Stimulated activated memory B cell treated with anti-CD40 and anti-IgM and Interleukin-4, amounts not matched to agents 10 μg/mL and 1 μg/mL and 100 μg/mL, for 72 hours (primary cell): ENCODE results near the gene ZNF552.
A peak's percentile ranks its signal among the peaks of the same experiment; 100 is the strongest.
"Not testable (repeated sequence)": the region's sequence is repeated elsewhere in the genome, so short reads cannot be mapped to it uniquely, and the experiment has no call there.

Experiments used
- ATAC-seq: fragments of 150-1000 bp; cut with Tn5 transposase; 2 replicates; pipeline ENCODE4 v1.10.0; 2021
- H3K27ac Mint-ChIP-seq: one replicate; pipeline ENCODE4 v1.8.0; 2022; ENCODE audit warnings: mild to moderate bottlenecking, mixed read lengths
- H3K27me3 Mint-ChIP-seq: one replicate; pipeline ENCODE4 v1.8.0; 2022; ENCODE audit warnings: mixed read lengths
- H3K36me3 Mint-ChIP-seq: one replicate; pipeline ENCODE4 v1.8.0; 2022; ENCODE audit warnings: mixed read lengths
- H3K4me1 Mint-ChIP-seq: one replicate; pipeline ENCODE4 v1.8.0; 2022; ENCODE audit warnings: mixed read lengths
- H3K4me3 Mint-ChIP-seq: one replicate; pipeline ENCODE4 v1.8.0; 2022; ENCODE audit warnings: mild to moderate bottlenecking, moderate library complexity, mixed read lengths
- H3K9me3 Mint-ChIP-seq: one replicate; pipeline ENCODE4 v1.8.0; 2022; ENCODE audit warnings: mixed read lengths

Gene ZNF552

GRCh38 chr19:57807541-57807940, 7.2 kb downstream of the ZNF552 start:
- no peak for ATAC-seq
- Mint-ChIP-seq H3K9me3 (no peaks in the 10 kb centered on the region), H3K4me1 (peaks cover 43% of the 10 kb centered on the region), H3K36me3 (peaks cover 51% of the 10 kb centered on the region), H3K27ac (no peak overlapping the region), H3K27me3 (no peaks in the 10 kb centered on the region), H3K4me3 (no peak overlapping the region)

DNA sequence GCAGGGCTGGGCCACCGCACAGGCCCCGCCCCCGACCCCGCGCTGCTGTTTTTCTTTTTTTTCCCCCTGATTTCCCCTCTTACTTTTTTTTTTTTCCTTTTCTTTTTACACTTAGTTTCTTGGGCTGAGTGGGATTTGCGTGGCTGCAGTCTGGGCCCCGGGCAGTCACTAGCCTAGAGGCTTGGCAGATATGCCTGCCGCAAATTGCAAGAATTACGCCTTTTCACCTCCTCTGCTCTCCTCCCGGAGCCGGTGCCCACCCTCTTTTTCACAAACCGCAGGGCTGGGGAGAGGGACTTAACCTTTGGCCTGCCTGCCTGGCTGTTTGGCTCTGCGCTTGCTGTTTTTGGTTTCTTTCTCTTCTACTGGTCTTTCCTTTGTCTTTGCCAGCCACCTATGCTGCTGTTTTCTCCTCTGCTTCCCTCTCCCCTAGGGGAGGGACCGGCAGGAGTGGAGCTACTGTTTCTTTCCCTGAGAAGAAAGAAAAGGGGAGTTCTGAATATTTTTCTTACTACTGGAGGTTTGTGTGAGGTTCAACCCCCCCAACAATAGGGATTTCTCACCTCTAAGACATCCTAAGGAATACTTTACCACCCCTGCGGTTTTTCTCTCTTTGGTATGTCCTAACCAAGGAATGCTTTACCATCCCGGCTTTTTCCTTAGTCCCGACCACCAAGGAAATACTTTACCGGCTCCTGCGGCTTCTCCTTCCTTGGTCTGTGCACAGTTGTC, 11.0 kb downstream of the ZNF552 start:
- no peak for ATAC-seq
- H3K27me3 Mint-ChIP-seq: no peaks in the 10 kb centered on the region
- peak overlapping the region; percentile 69 for H3K4me3 Mint-ChIP-seq
- peaks cover 42% of the 10 kb centered on the region for H3K4me1 Mint-ChIP-seq
- no peaks in the 10 kb centered on the region for H3K9me3 Mint-ChIP-seq
- peak overlapping the region; percentile 76 for H3K27ac Mint-ChIP-seq
- H3K36me3 Mint-ChIP-seq: peaks cover 35% of the 10 kb centered on the region

- Mint-ChIP-seq H3K36me3 (peaks cover 30% of the 10 kb centered on the region), H3K27ac (peak overlapping the region; percentile 76)
These were observed 11.5 kb downstream of the ZNF552 start for GRCh38 chr19:57803265-57803593.

DNA sequence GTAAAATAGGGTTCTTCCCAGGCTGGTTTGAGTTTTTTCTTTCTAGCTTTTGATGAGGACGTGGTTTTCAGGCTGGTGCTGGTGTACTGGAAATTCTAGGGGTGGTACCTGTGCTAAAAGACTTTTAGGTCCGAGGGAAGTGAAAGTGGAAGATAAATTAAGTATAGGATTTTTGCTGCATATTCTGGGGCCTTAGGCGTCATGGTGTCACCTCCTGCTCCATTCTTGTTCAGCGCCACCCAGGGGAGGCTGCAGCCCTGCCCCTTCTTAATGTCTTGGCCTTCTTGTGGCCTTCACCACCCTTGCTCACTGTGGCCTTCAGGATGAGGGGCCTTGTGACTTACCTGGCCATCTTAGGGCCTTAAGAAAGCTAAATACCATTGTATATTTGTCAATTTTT, 12.4 kb downstream of the ZNF552 start:
- H3K27ac Mint-ChIP-seq: peak overlapping the region; percentile 89
- H3K4me3 Mint-ChIP-seq: peak overlapping the region; percentile 38
- peaks cover 25% of the 10 kb centered on the region for H3K36me3 Mint-ChIP-seq
- no peaks in the 10 kb centered on the region for H3K27me3 Mint-ChIP-seq
- H3K4me1 Mint-ChIP-seq: peaks cover 44% of the 10 kb centered on the region
- H3K9me3 Mint-ChIP-seq: no peaks in the 10 kb centered on the region
- peak; percentile 85 for ATAC-seq

More at GRCh38 chr19:57803265-57803593, 11.5 kb downstream of the ZNF552 start:
- H3K4me3 Mint-ChIP-seq: peak overlapping the region; percentile 69
- no peaks in the 10 kb centered on the region for H3K9me3 Mint-ChIP-seq
- ATAC-seq: no peak
- H3K27me3 Mint-ChIP-seq: no peaks in the 10 kb centered on the region
- peaks cover 44% of the 10 kb centered on the region for H3K4me1 Mint-ChIP-seq

DNA sequence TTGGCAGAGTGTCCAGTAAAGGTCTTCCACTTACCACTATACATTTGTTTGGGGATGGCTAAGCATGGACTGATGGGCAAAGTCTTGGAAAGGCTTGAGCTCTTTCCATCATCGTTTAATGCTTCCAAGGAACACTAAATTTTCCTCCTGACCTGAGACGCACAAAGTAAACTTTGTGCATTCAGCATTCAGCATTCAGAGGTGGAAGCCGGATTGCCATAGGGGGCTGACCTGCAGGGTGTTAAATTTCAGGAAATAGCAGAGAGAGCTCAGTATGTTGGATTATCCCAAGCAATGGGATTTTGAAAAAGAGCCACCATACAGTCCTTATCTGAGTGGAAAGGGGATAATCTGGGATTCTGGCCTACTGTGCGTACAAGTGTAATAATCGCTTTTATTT, 14.0 kb downstream of the ZNF552 start:
- no peak for ATAC-seq
- H3K9me3 Mint-ChIP-seq: no peaks in the 10 kb centered on the region
- peaks cover 44% of the 10 kb centered on the region for H3K4me1 Mint-ChIP-seq
- H3K27me3 Mint-ChIP-seq: no peaks in the 10 kb centered on the region
- H3K27ac Mint-ChIP-seq: no peak overlapping the region
- no peak overlapping the region for H3K4me3 Mint-ChIP-seq
- peaks cover 30% of the 10 kb centered on the region for H3K36me3 Mint-ChIP-seq

DNA sequence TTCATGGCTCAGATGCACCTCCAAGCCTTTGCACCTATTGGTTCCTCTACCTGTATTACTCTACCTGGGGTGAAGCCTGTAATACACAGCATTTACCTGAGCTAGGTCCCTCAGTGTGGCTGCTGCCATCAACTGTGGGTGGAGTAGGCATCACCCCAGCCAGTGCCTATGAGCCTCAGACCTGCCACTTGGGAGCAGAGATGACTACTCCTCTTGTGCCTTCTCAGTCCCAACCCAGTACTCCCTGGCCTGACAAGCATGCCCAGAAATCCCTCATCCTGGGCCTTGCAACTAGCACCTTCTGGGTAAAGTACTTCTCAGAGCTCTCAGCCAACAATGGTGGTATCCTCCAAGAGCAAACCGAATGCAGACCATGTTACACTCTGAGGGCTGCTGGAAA, 18.1 kb downstream of the ZNF552 start:
- ATAC-seq, H3K27me3 Mint-ChIP-seq, H3K9me3 Mint-ChIP-seq, H3K27ac Mint-ChIP-seq, H3K4me3 Mint-ChIP-seq: not testable (repeated sequence)
- Mint-ChIP-seq H3K4me1 (peaks cover 19% of the 10 kb centered on the region), H3K36me3 (peaks cover 40% of the 10 kb centered on the region)

DNA sequence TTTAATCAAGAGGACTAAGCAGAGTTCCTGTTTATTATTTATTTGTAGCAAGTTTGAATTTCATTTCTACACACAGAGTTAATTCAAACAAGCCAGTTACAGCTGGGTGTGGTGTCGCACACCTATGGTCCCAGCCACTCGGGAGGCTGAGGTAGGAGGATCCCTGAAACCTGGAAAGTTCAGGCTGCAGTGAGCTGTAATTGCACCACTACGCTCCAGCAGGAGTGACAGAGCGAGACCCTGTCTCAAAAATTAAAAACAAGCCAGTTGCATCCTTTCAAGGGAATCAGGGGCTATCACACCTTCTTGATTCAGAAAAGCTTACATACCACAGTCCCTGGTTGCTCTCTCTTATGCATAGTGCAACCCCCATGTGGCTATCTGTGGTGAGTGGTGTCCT, 25.4 kb downstream of the ZNF552 start:
- no peaks in the 10 kb centered on the region for H3K27me3 Mint-ChIP-seq
- H3K4me1 Mint-ChIP-seq: no peaks in the 10 kb centered on the region
- H3K9me3 Mint-ChIP-seq: peaks cover 5% of the 10 kb centered on the region
- peaks cover 61% of the 10 kb centered on the region for H3K36me3 Mint-ChIP-seq
- H3K4me3 Mint-ChIP-seq: no peak overlapping the region
- H3K27ac Mint-ChIP-seq: no peak overlapping the region
- no peak for ATAC-seq

DNA sequence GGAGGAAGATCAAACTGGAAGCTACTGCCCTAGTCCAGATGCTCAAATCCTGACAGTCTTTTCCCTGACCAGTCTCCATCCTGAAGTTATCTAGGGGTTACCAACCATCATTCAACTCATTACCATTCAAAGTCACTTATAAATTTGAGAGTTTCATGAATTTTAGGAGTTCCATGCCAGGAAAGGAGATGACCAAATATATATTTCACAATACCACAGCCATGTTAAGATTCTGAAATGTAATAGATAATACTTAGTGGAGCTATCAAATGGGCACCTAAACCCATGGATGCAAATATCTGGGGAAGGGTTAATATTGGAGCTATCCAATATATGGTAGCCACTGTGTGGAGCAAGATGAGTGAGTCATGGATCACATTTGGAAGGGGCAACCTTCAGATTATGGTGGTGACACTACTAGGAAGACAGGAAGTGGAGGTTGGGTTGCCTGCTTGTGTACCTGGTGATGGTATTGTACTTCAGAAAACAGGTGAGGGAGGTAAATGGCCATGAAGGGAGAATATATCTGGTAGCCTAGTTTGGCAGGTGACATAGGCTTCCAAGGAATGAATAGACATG, 26.5 kb downstream of the ZNF552 start:
- Mint-ChIP-seq H3K36me3 (peaks cover 61% of the 10 kb centered on the region), H3K4me1 (no peaks in the 10 kb centered on the region), H3K27ac (no peak overlapping the region), H3K4me3 (no peak overlapping the region), H3K9me3 (peaks cover 5% of the 10 kb centered on the region), H3K27me3 (no peaks in the 10 kb centered on the region)
- ATAC-seq: no peak

DNA sequence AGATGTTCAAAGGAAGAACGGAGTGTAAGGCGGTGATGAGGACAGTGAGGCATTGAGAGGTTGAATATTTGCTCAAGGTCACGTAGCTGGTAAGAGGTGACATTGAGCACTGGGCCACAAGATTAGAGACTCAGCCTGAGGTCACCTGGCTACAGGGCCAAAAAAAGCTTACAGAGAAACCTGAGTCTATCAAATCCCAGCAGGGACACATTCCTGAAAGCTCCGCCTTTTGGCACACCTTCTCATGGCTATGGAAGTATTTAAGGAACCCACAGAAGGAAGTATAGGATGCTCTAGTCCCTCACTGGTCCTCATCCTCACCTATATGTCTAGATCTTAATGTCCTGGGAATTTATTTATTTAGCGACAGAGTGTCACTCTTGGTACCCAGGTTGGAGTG, 27.8 kb downstream of the ZNF552 start:
- Mint-ChIP-seq H3K27me3 (no peaks in the 10 kb centered on the region), H3K4me3 (no peak overlapping the region), H3K27ac (no peak overlapping the region), H3K36me3 (peaks cover 57% of the 10 kb centered on the region), H3K9me3 (peaks cover 5% of the 10 kb centered on the region), H3K4me1 (no peaks in the 10 kb centered on the region)
- ATAC-seq: no peak

DNA sequence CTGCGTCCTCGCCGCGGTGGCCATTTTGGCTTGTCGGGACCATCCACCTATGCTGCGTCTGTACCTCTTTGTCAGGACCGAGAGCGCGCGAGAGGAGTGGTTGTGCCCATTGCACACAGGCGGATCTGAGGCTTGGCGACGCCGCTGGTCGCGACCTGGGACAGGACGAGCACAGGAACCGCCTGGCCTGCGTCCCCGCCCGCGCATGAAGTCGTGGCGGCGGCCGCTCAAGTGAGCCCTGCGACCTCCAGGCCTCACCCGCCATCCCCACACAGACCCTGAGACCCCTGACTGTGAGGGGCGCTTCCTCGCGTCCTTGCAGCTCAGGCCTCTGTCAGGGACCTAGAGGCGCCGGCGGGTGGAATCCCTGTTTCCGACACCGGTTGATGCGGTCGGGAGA, 28.4 kb downstream of the ZNF552 start:
- no peak overlapping the region for H3K27ac Mint-ChIP-seq
- no peaks in the 10 kb centered on the region for H3K27me3 Mint-ChIP-seq
- ATAC-seq: no peak
- peaks cover 54% of the 10 kb centered on the region for H3K36me3 Mint-ChIP-seq
- no peaks in the 10 kb centered on the region for H3K4me1 Mint-ChIP-seq
- H3K4me3 Mint-ChIP-seq: no peak overlapping the region
- H3K9me3 Mint-ChIP-seq: peaks cover 5% of the 10 kb centered on the region

DNA sequence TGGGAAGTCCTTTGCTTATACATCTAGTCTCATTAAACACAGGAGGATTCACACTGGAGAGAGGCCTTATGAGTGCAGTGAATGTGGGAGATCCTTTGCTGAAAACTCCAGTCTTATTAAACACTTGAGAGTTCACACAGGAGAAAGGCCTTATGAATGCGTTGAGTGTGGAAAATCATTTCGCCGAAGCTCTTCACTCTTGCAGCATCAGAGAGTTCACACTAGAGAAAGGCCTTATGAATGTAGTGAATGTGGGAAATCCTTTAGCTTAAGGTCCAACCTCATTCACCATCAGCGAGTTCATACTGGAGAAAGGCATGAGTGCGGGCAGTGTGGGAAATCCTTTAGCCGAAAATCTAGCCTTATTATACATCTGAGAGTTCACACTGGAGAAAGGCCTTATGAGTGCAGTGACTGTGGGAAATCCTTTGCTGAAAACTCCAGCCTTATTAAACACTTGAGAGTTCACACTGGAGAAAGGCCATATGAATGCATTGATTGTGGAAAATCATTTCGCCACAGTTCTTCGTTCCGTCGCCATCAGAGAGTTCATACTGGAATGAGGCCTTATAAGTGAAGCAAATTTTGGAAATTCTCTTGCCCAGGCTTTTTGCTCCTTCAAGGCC, 35.4 kb downstream of the ZNF552 start:
- Mint-ChIP-seq H3K4me1 (peaks cover 26% of the 10 kb centered on the region), H3K36me3 (peaks cover 66% of the 10 kb centered on the region), H3K27me3 (no peaks in the 10 kb centered on the region), H3K27ac (no peak overlapping the region), H3K9me3 (peaks cover 28% of the 10 kb centered on the region), H3K4me3 (no peak overlapping the region)
- no peak for ATAC-seq

DNA sequence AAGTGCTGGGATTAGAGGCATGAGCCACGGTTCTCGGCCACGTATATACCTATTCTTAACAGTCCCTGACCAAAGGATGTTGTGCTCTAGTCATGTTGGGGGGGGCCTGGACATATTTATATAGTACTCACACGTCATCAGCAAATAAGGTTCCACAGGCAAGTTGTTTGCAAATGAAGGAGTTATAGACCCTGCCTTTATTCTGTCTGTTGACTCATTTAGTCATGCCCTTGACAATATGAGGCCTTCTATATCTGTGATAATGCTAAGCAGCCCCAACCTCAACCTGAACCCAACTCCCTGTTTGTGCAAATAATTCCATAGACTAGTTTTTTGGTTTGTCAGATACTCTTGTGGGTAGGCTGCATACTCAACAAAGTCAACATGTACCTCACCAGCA, 36.4 kb downstream of the ZNF552 start:
- Mint-ChIP-seq H3K9me3 (peaks cover 32% of the 10 kb centered on the region), H3K4me3 (no peak overlapping the region), H3K4me1 (peaks cover 33% of the 10 kb centered on the region), H3K27ac (no peak overlapping the region), H3K27me3 (no peaks in the 10 kb centered on the region), H3K36me3 (peaks cover 73% of the 10 kb centered on the region)
- ATAC-seq: no peak

- Mint-ChIP-seq H3K27ac (peak overlapping the region; percentile 31), H3K27me3 (no peaks in the 10 kb centered on the region), H3K4me3 (no peak overlapping the region), H3K4me1 (peaks cover 47% of the 10 kb centered on the region), H3K9me3 (peaks cover 32% of the 10 kb centered on the region), H3K36me3 (peaks cover 88% of the 10 kb centered on the region)
- ATAC-seq: no peak
These were observed 37.9 kb downstream of the ZNF552 start for GRCh38 chr19:57776764-57777296.

- H3K4me1 Mint-ChIP-seq: peaks cover 78% of the 10 kb centered on the region
- H3K4me3 Mint-ChIP-seq: peak overlapping the region; percentile 43
- ATAC-seq: no peak
- H3K9me3 Mint-ChIP-seq: peaks cover 19% of the 10 kb centered on the region
- H3K27me3 Mint-ChIP-seq: no peaks in the 10 kb centered on the region
- peaks cover 82% of the 10 kb centered on the region for H3K36me3 Mint-ChIP-seq
- H3K27ac Mint-ChIP-seq: peak overlapping the region; percentile 23
These were observed 41.2 kb downstream of the ZNF552 start for GRCh38 chr19:57773488-57773887.

DNA sequence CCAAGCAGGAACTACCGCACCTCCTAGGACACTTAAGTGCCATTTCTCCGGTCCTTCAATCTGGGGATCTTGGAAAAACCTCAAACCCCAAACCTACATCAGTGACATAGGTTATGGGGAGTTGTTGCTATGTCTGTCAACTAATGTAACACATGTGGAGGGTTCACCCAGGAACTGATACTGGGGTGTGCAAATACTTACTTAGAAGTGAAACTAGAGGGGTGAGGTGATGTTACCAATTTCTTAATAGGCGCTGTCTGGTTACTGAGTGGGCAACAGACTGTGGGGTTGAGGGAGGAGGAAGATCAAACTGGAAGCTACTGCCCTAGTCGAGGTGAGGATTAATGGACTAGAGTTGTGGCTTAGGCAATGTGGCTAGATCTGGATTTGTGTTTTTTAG, 43.3 kb downstream of the ZNF552 start:
- Mint-ChIP-seq H3K27ac (no peak overlapping the region), H3K4me1 (peaks cover 73% of the 10 kb centered on the region), H3K36me3 (peaks cover 65% of the 10 kb centered on the region), H3K27me3 (no peaks in the 10 kb centered on the region), H3K9me3 (peaks cover 8% of the 10 kb centered on the region), H3K4me3 (peak overlapping the region; percentile 96)
- peak; percentile 65 for ATAC-seq
